Kidney (tissue), 14 donors: ENCODE data around the gene SLC18A3. TPM values are rescaled to one million over a fixed set of nuclear protein-coding genes. Genes with fewer than 3 reads are reported as not detected.

Experiments used
- DNase-seq, 5 donors: peaks; one replicate each; pipeline ENCODE4 v3.0.0-alpha.2; 2013 to 2020
- FAIRE-seq: peaks from 2 replicates; lab custom pipeline; 2012; peaks lifted over from hg19 to GRCh38; lab: Jason Lieb, UNC
- H3K27ac ChIP-seq, 2 donors: one replicate each; pipeline ENCODE4 v1.7.0; 2013; ENCODE audit warnings: low read depth in 2 of 2, low read length in 2 of 2, inconsistent platforms in 1 of 2
- H3K27me3 ChIP-seq: one replicate; pipeline ENCODE4 v1.7.1; 2013; ENCODE audit warnings: low read length, inconsistent platforms; ENCODE audit not compliant: control insufficient read depth, insufficient read depth
- H3K36me3 ChIP-seq, 3 donors: one replicate each; pipeline versions ENCODE4 v1.7.0 to v1.7.1; 2013; ENCODE audit warnings: low read length in 3 of 3, control low read depth in 1 of 3, inconsistent platforms in 1 of 3; ENCODE audit not compliant: insufficient read depth in 3 of 3, control insufficient read depth in 2 of 3
- H3K4me1 ChIP-seq, 3 donors: one replicate each; pipeline versions ENCODE4 v1.7.0 to v1.7.1; 2013; ENCODE audit warnings: low read length in 3 of 3, inconsistent platforms in 1 of 3, low read depth in 1 of 3; ENCODE audit not compliant: control insufficient read depth in 2 of 3, insufficient read depth in 2 of 3
- H3K4me3 ChIP-seq, 3 donors: one replicate each; pipeline versions ENCODE4 v1.7.0 to v1.8.1; 2013; ENCODE audit warnings: low read length in 3 of 3, control low read depth in 1 of 3, inconsistent platforms in 1 of 3
- H3K9ac ChIP-seq, 3 donors: one replicate each; pipeline versions ENCODE4 v1.7.0 to v1.7.1; 2013; ENCODE audit warnings: low read length in 3 of 3, control low read depth in 1 of 3, inconsistent platforms in 1 of 3
- H3K9me3 ChIP-seq, 3 donors: one replicate each; pipeline versions ENCODE4 v1.7.0 to v1.7.1; 2013; ENCODE audit warnings: low read length in 3 of 3, control low read depth in 1 of 3, inconsistent platforms in 1 of 3; ENCODE audit not compliant: control insufficient read depth in 2 of 3, insufficient read depth in 1 of 3
- CTCF ChIP-seq: IDR thresholded peaks from 3 replicates; pipeline ENCODE4 v1.5.1; 2012; ENCODE audit warnings: mild to moderate bottlenecking, moderate library complexity, borderline replicate concordance; ENCODE audit not compliant: insufficient read depth; ENCODE audit errors: extremely low read depth
- intact Hi-C: fragments of 100-400 bp; cut with DNase I; formaldehyde crosslinking; loops from one replicate; pipeline ENCODE4 v1.11.1; 2022
- polyA plus RNA-seq: library from polyadenylated mRNA; stranded (reverse); fragments of 350-450 nt; fragmentation: Illumina TruSeq; extraction: RNeasy Lipid Tissue Mini Kit (QIAGEN cat#74804); gene quantifications from one replicate; pipeline ENCODE4 v1.2.3, GENCODE V29; 2014; ENCODE audit warnings: low read depth, low replicate concordance; ENCODE audit not compliant: insufficient read depth
- total RNA-seq: library from RNA; stranded (reverse); fragmentation: NEBNext Ultra II Directional; extraction: Animal tissue kit (Norgen Biotek cat#: 25700); gene quantifications from one replicate; pipeline ENCODE4 v1.2.1, GENCODE V29; 2021
- donor health status: control.
- donor health status: control.
- donor health status: control.
- donor health status: control.
- donor health status: control.
- donor health status: DM: yes; HTN: yes; CAD: no.
- donor health status: Normal renal cell carcinoma (clear cell type).

The SLC18A3 gene
- total and polyA plus RNA-seq, 2 donors from 2014 or later = not detected

- Histone ChIP-seq H3K9me3 (no peaks in the 10 kb centered on the region), H3K36me3 (no peaks in the 10 kb centered on the region), H3K27ac (no peak overlapping the region), H3K4me1 (no peaks in the 10 kb centered on the region), H3K27me3 (peaks cover 18% of the 10 kb centered on the region), H3K4me3 (no peak overlapping the region), H3K9ac (no peak overlapping the region)
- TF ChIP-seq CTCF = no peak
- intact Hi-C loops = no loop called here
- no peak for DNase-seq
- FAIRE-seq = no peak
These were observed 8.7 kb downstream of the SLC18A3 start for GRCh38 chr10:49618821-49619220.

GRCh38 chr10:49619613-49620012, 9.5 kb downstream of the SLC18A3 start:
- Histone ChIP-seq H3K9ac (no peak overlapping the region), H3K9me3 (no peaks in the 10 kb centered on the region), H3K4me1 (no peaks in the 10 kb centered on the region), H3K27me3 (peaks cover 15% of the 10 kb centered on the region), H3K36me3 (no peaks in the 10 kb centered on the region), H3K27ac (no peak overlapping the region), H3K4me3 (no peak overlapping the region)
- TF ChIP-seq CTCF = no peak
- DNase-seq (peak in 1 of 5 donors; percentile 19), FAIRE-seq (no peak)
- intact Hi-C loops = no loop called here

- Histone ChIP-seq H3K4me1 (no peaks in the 10 kb centered on the region), H3K9me3 (no peaks in the 10 kb centered on the region), H3K27ac (no peak overlapping the region), H3K27me3 (peaks cover 8% of the 10 kb centered on the region), H3K4me3 (no peak overlapping the region), H3K36me3 (no peaks in the 10 kb centered on the region), H3K9ac (no peak overlapping the region)
- no peak for FAIRE-seq
- peak in 1 of 5 donors; percentile 10 for DNase-seq
- intact Hi-C loops = no loop called here
- no peak for TF ChIP-seq CTCF
These were observed 10.2 kb downstream of the SLC18A3 start for GRCh38 chr10:49620286-49620810.
